H9 (cell line): ENCODE results near the gene GBGT1. TPM values are rescaled to one million over a fixed set of nuclear protein-coding genes. Genes with fewer than 3 reads are reported as not detected.

ENCODE experiments used
- DNase-seq: peaks from one replicate; pipeline ENCODE4 v3.0.0-alpha.2; 2017
- H2AFZ ChIP-seq: one replicate; pipeline ENCODE4 v1.6.1; 2013; ENCODE audit warnings: mild to moderate bottlenecking, low read length, control low read depth, moderate library complexity
- H2AK5ac ChIP-seq: 2 replicates; pipeline ENCODE4 v1.6.1; 2013; ENCODE audit warnings: low read length, control low read depth, mixed read lengths; ENCODE audit not compliant: insufficient read length
- H2BK120ac ChIP-seq: one replicate; pipeline ENCODE4 v1.6.1; 2013; ENCODE audit warnings: low read depth, mild to moderate bottlenecking, low read length, control low read depth, inconsistent platforms; ENCODE audit not compliant: poor library complexity, severe bottlenecking
- H2BK12ac ChIP-seq: 2 replicates; pipeline ENCODE4 v1.6.1; 2013; ENCODE audit warnings: low read length, control low read depth, mixed read lengths, low read depth; ENCODE audit not compliant: insufficient read length
- H2BK15ac ChIP-seq: 2 replicates; pipeline ENCODE4 v1.6.1; 2013; ENCODE audit warnings: low read depth, low read length, control low read depth
- H2BK20ac ChIP-seq: one replicate; pipeline ENCODE4 v1.6.1; 2013; ENCODE audit warnings: low read depth, mild to moderate bottlenecking, low read length, control low read depth, inconsistent platforms; ENCODE audit not compliant: poor library complexity, severe bottlenecking
- H2BK5ac ChIP-seq: 2 replicates; pipeline ENCODE4 v1.6.1; 2013; ENCODE audit warnings: low read length, control low read depth, mixed read lengths; ENCODE audit not compliant: insufficient read length
- H3K14ac ChIP-seq: 2 replicates; pipeline ENCODE4 v1.6.1; 2013; ENCODE audit warnings: low read length, control low read depth; ENCODE audit not compliant: insufficient read depth
- H3K18ac ChIP-seq: 2 replicates; pipeline ENCODE4 v1.6.1; 2013; ENCODE audit warnings: low read depth, mild to moderate bottlenecking, mixed read lengths, low read length, control low read depth; ENCODE audit not compliant: insufficient read length
- H3K23ac ChIP-seq: 2 replicates; pipeline ENCODE4 v1.6.1; 2013; ENCODE audit warnings: low read length, control low read depth, mixed read lengths, low read depth; ENCODE audit not compliant: insufficient read length
- H3K23me2 ChIP-seq: 2 replicates; pipeline ENCODE4 v1.6.1; 2013; ENCODE audit warnings: low read depth, mild to moderate bottlenecking, mixed read lengths, low read length, control low read depth; ENCODE audit not compliant: insufficient read length, poor library complexity, severe bottlenecking
- H3K27ac ChIP-seq: 2 replicates; pipeline ENCODE4 v1.5.1; 2013; ENCODE audit warnings: low read length, control low read depth, mixed read lengths, low read depth; ENCODE audit not compliant: insufficient read length
- H3K27me3 ChIP-seq: 2 replicates; pipeline ENCODE4 v1.6.1; 2013; ENCODE audit warnings: low read length, control low read depth, inconsistent platforms; ENCODE audit not compliant: insufficient read depth
- H3K4ac ChIP-seq: 2 replicates; pipeline ENCODE4 v1.6.1; 2013; ENCODE audit warnings: low read depth, mild to moderate bottlenecking, control low read depth, inconsistent platforms, low read length, moderate library complexity
- H3K4me1 ChIP-seq: 2 replicates; pipeline ENCODE4 v1.6.1; 2013; ENCODE audit warnings: low read length, control low read depth, inconsistent platforms; ENCODE audit not compliant: insufficient read depth
- H3K4me2 ChIP-seq: 2 replicates; pipeline ENCODE4 v1.6.1; 2013; ENCODE audit warnings: low read length, control low read depth, mixed read lengths; ENCODE audit not compliant: insufficient read length, insufficient read depth
- H3K56ac ChIP-seq: 2 replicates; pipeline ENCODE4 v1.6.1; 2013; ENCODE audit warnings: low read depth, mild to moderate bottlenecking, mixed read lengths, low read length, control low read depth; ENCODE audit not compliant: insufficient read length
- H3K79me1 ChIP-seq: 2 replicates; pipeline ENCODE4 v1.6.1; 2013; ENCODE audit warnings: low read depth, mild to moderate bottlenecking, moderate library complexity, low read length, control low read depth, inconsistent platforms; ENCODE audit not compliant: insufficient read depth, poor library complexity, severe bottlenecking
- H3K79me2 ChIP-seq: 2 replicates; pipeline ENCODE4 v1.6.1; 2013; ENCODE audit warnings: low read length, control low read depth, inconsistent platforms; ENCODE audit not compliant: insufficient read depth
- H3K9ac ChIP-seq: 2 replicates; pipeline ENCODE4 v1.6.1; 2013; ENCODE audit warnings: low read length, control low read depth, mixed read lengths; ENCODE audit not compliant: insufficient read length; ENCODE audit errors: extremely low read depth
- H3K9me3 ChIP-seq: one replicate; pipeline ENCODE4 v1.6.1; 2013; ENCODE audit warnings: low read depth, low read length, inconsistent platforms; ENCODE audit not compliant: control insufficient read depth
- H3T11ph ChIP-seq: one replicate; pipeline ENCODE4 v1.6.1; 2013; ENCODE audit warnings: mild to moderate bottlenecking, low read length, control low read depth, inconsistent platforms
- H4K20me1 ChIP-seq: one replicate; pipeline ENCODE4 v1.6.1; 2013; ENCODE audit not compliant: control insufficient read depth, insufficient read length, insufficient read depth
- H4K5ac ChIP-seq: 2 replicates; pipeline ENCODE4 v1.6.1; 2013; ENCODE audit warnings: low read depth, mild to moderate bottlenecking, mixed read lengths, low read length, control low read depth; ENCODE audit not compliant: insufficient read length
- H4K8ac ChIP-seq: replicated peaks from 2 replicates; pipeline ENCODE4 v1.6.1; 2013; ENCODE audit warnings: low read length, control low read depth, mixed read lengths, low read depth; ENCODE audit not compliant: insufficient read length
- H4K91ac ChIP-seq: 2 replicates; pipeline ENCODE4 v1.6.1; 2013; ENCODE audit warnings: low read depth, mild to moderate bottlenecking, moderate library complexity, mixed read lengths, low read length, control low read depth; ENCODE audit not compliant: insufficient read length
- H3K27ac Mint-ChIP-seq, 3 experiments: 2 replicates in 2 of 3; 3 replicates in 1 of 3; pipeline ENCODE4 v1.8.0; 2020 to 2021; ENCODE audit warnings: mixed read lengths in 3 of 3, mild to moderate bottlenecking in 1 of 3, moderate library complexity in 1 of 3
- H3K27me3 Mint-ChIP-seq: 2 replicates; pipeline ENCODE4 v1.8.0; 2021; ENCODE audit warnings: low read depth, mild to moderate bottlenecking, moderate library complexity, mixed read lengths
- H3K36me3 Mint-ChIP-seq, 3 experiments: 2 replicates in 2 of 3; 3 replicates in 1 of 3; pipeline ENCODE4 v1.8.0; 2020 to 2021; ENCODE audit warnings: low read depth in 3 of 3, mixed read lengths in 3 of 3; ENCODE audit not compliant: insufficient read depth in 1 of 3
- H3K4me1 Mint-ChIP-seq, 2 experiments: 2 replicates each; pipeline ENCODE4 v1.8.0; 2020; ENCODE audit warnings: mixed read lengths in 2 of 2
- H3K4me3 Mint-ChIP-seq, 2 experiments: 2 replicates in 1 of 2; 3 replicates in 1 of 2; pipeline ENCODE4 v1.8.0; 2020 to 2021; ENCODE audit warnings: mild to moderate bottlenecking in 2 of 2, mixed read lengths in 2 of 2, moderate library complexity in 1 of 2
- H3K9me3 Mint-ChIP-seq, 2 experiments: 2 replicates in 1 of 2; 3 replicates in 1 of 2; pipeline ENCODE4 v1.8.0; 2020; ENCODE audit warnings: mild to moderate bottlenecking in 2 of 2, mixed read lengths in 2 of 2, moderate library complexity in 1 of 2
- CTCF ChIP-seq: fragments of 200-600 bp; sonication (generic); conservative IDR thresholded peaks from 3 replicates; pipeline ENCODE4 v1.8.0; 2021; ENCODE audit warnings: antibody characterized with exemption, mild to moderate bottlenecking
- WGBS: extraction: QIAGEN DNeasy Blood & Tissue Kit; methylation state at CpG from one replicate; pipeline ENCODE4 v1.1.7; 2013; ENCODE audit warnings: missing lambda C conversion rate, low lambda C conversion rate, mixed read lengths; ENCODE audit not compliant: insufficient read length; ENCODE audit errors: extremely low coverage; 5-methylcytosine and 5-hydroxymethylcytosine counted together
- total RNA-seq: library from RNA; stranded (reverse); gene quantifications from 2 replicates; pipeline ENCODE4 v1.2.1, GENCODE V29; 2021

GBGT1 gene
- total RNA-seq, 1 experiment from 2014 or later = 9.3 TPM

GRCh38 chr9:133116346-133117231, 47.1 kb downstream of the GBGT1 start:
- Histone ChIP-seq H2BK120ac (no peak overlapping the region), H3K9me3 (no peaks in the 10 kb centered on the region), H3T11ph (no peak overlapping the region), H4K5ac (no peak overlapping the region), H3K27ac (no peak overlapping the region), H3K18ac (no peak overlapping the region), H3K23ac (no peak overlapping the region), H2AK5ac (no peak overlapping the region), H2BK5ac (no peak overlapping the region), H3K4me1 (peaks cover 3% of the 10 kb centered on the region; the same call in 1 of the 2 replicates), H3K4ac (no peak overlapping the region), H4K8ac (no peak overlapping the region), H2BK12ac (no peak overlapping the region), H3K23me2 (peaks cover 9% of the 10 kb centered on the region), H3K79me1 (no peaks in the 10 kb centered on the region), H2BK20ac (no peak overlapping the region), H3K4me2 (no peak overlapping the region), H4K20me1 (peaks cover 8% of the 10 kb centered on the region), H2AFZ (no peak overlapping the region), H3K14ac (no peak overlapping the region), H3K79me2 (no peaks in the 10 kb centered on the region), H3K9ac (no peak overlapping the region), H2BK15ac (no peak overlapping the region), H4K91ac (no peak overlapping the region), H3K27me3 (peaks cover 8% of the 10 kb centered on the region; the same call in 1 of the 2 replicates), H3K56ac (no peak overlapping the region)
- H3K27ac Mint-ChIP-seq = no peak overlapping the region; a peak in 2 of 7 replicates
- H3K4me1 Mint-ChIP-seq = peaks cover 11 to 29% of the 10 kb centered on the region in 2 experiments
- H3K27me3 Mint-ChIP-seq = peaks cover 32% of the 10 kb centered on the region
- H3K9me3 Mint-ChIP-seq = no peaks in the 10 kb centered on the region
- no CpG with 5 or more reads among the region's 20 CpGs for WGBS
- TF ChIP-seq CTCF = no peak
- no peak overlapping the region; a peak in 1 of 5 replicates for H3K4me3 Mint-ChIP-seq
- no peak for DNase-seq
- no peaks in the 10 kb centered on the region; a peak in 1 of 7 replicates for H3K36me3 Mint-ChIP-seq
